Ishikawa (cell line): Measurements from ENCODE around the gene THSD7A.

Source experiments
- FOXM1 ChIP-seq: IDR thresholded peaks from 2 replicates; pipeline ENCODE4 v1.6.1; 2012; ENCODE audit warnings: low read depth, borderline replicate concordance
- RAD21 ChIP-seq: IDR thresholded peaks from 2 replicates; pipeline ENCODE4 v1.6.1; 2012; ENCODE audit warnings: low read depth
- TAF1 ChIP-seq: IDR thresholded peaks from 2 replicates; pipeline ENCODE4 v1.6.1; 2012; ENCODE audit warnings: low read depth, mild to moderate bottlenecking
- TCF12 ChIP-seq: IDR thresholded peaks from 2 replicates; pipeline ENCODE4 v1.6.1; 2012; ENCODE audit warnings: low read depth
- TF ChIP-seq, protein P1 (sequence below): IDR thresholded peaks from 2 replicates; pipeline ENCODE4 v1.6.1; 2012
- TF ChIP-seq, protein P2 (sequence below): IDR thresholded peaks from 2 replicates; pipeline ENCODE4 v1.6.1; 2012
- TF ChIP-seq, protein P3 (sequence below): IDR thresholded peaks from 2 replicates; pipeline ENCODE4 v1.6.1; 2012; ENCODE audit warnings: low read depth, mild to moderate bottlenecking

DNA sequence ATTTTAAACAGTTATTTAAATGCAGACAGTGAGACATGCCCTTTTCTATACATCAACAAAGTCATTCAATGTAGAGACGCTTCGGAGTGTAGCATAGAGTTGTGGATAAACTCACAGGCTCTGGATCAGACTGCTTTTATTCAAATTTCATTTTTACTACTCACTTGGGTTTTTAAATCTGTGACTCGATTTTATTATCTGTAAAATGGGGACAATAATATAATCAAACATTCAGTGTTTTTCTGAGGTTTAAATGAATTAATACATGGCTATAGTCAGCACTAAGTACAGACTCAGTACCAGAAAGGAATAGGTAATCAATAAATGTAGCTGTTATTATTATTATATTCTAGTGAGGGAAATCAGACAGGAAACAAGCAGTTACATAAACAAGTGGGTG lies 43.4 kb downstream of the THSD7A start:
- TF ChIP-seq, protein P1, sequence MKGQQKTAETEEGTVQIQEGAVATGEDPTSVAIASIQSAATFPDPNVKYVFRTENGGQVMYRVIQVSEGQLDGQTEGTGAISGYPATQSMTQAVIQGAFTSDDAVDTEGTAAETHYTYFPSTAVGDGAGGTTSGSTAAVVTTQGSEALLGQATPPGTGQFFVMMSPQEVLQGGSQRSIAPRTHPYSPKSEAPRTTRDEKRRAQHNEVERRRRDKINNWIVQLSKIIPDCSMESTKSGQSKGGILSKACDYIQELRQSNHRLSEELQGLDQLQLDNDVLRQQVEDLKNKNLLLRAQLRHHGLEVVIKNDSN, result no peak
- TF ChIP-seq, protein P2, sequence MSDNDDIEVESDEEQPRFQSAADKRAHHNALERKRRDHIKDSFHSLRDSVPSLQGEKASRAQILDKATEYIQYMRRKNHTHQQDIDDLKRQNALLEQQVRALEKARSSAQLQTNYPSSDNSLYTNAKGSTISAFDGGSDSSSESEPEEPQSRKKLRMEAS, result no peak
- TF ChIP-seq, protein P3, sequence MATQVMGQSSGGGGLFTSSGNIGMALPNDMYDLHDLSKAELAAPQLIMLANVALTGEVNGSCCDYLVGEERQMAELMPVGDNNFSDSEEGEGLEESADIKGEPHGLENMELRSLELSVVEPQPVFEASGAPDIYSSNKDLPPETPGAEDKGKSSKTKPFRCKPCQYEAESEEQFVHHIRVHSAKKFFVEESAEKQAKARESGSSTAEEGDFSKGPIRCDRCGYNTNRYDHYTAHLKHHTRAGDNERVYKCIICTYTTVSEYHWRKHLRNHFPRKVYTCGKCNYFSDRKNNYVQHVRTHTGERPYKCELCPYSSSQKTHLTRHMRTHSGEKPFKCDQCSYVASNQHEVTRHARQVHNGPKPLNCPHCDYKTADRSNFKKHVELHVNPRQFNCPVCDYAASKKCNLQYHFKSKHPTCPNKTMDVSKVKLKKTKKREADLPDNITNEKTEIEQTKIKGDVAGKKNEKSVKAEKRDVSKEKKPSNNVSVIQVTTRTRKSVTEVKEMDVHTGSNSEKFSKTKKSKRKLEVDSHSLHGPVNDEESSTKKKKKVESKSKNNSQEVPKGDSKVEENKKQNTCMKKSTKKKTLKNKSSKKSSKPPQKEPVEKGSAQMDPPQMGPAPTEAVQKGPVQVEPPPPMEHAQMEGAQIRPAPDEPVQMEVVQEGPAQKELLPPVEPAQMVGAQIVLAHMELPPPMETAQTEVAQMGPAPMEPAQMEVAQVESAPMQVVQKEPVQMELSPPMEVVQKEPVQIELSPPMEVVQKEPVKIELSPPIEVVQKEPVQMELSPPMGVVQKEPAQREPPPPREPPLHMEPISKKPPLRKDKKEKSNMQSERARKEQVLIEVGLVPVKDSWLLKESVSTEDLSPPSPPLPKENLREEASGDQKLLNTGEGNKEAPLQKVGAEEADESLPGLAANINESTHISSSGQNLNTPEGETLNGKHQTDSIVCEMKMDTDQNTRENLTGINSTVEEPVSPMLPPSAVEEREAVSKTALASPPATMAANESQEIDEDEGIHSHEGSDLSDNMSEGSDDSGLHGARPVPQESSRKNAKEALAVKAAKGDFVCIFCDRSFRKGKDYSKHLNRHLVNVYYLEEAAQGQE, result no peak
- TF ChIP-seq FOXM1 (no peak), TAF1 (no peak), RAD21 (no peak), TCF12 (no peak)
